Mononuclear cell (primary cell): ENCODE measurements around the gene KMT2A. TPM values are rescaled to one million over a fixed set of nuclear protein-coding genes. Genes with fewer than 3 reads are reported as not detected.
A peak's percentile ranks its signal among the peaks of the same experiment; 100 is the strongest.
"Not testable (repeated sequence)": the region's sequence is repeated elsewhere in the genome, so short reads cannot be mapped to it uniquely, and the experiment has no call there.

Experiments
- H3K27me3 ChIP-seq: 2 replicates; pipeline ENCODE4 v1.6.0; 2011; ENCODE audit warnings: low read length, control low read depth; ENCODE audit not compliant: insufficient read depth
- H3K4me1 ChIP-seq: 2 replicates; pipeline ENCODE4 v1.5.1; 2011; ENCODE audit warnings: mild to moderate bottlenecking, low read length, control low read depth; ENCODE audit not compliant: insufficient read depth
- H3K4me3 ChIP-seq: 2 replicates; pipeline ENCODE4 v1.5.1; 2011; ENCODE audit warnings: mild to moderate bottlenecking, low read length, moderate library complexity
- H3K9me3 ChIP-seq: 2 replicates; pipeline ENCODE4 v1.5.1; 2011; ENCODE audit warnings: low read depth, mild to moderate bottlenecking, control low read depth, low read length
- total RNA-seq: library from RNA; depleted of rRNA; stranded (reverse); fragments of >200 nt; gene quantifications from one replicate; pipeline ENCODE4 v1.2.3, GENCODE V29; 2012

KMT2A gene
- total RNA-seq, 1 donor, result 126 TPM

DNA sequence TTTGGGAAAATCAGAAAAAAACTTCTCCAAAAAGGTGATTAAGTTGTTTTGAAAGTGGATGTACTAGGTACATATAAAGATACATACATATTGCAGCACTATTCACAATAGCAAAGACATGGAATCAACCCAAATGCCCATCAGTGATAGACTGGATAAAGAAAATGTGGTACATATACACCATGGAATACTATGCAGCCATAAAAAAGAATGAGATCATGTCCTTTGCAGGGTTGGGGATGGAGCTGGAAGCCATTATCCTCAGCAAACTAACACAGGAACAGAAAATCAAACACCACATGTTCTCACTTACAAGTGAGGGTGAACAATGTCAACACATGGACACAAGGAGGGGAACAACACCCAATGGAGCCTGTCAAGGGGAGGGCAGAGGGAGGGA lies 19.4 kb upstream of the KMT2A start:
- not testable (repeated sequence) for H3K9me3 ChIP-seq, H3K27me3 ChIP-seq, H3K4me3 ChIP-seq
- peaks cover 20% of the 10 kb centered on the region for H3K4me1 ChIP-seq

- Histone ChIP-seq H3K4me3 (no peak overlapping the region), H3K27me3 (no peaks in the 10 kb centered on the region), H3K9me3 (no peaks in the 10 kb centered on the region), H3K4me1 (peaks cover 20% of the 10 kb centered on the region)
Measured at GRCh38 chr11:118417801-118418200, 18.5 kb upstream of the KMT2A start.

GRCh38 chr11:118418766-118419165 lies 17.5 kb upstream of the KMT2A start:
- Histone ChIP-seq H3K4me3 (no peak overlapping the region), H3K9me3 (no peaks in the 10 kb centered on the region), H3K4me1 (peaks cover 20% of the 10 kb centered on the region), H3K27me3 (no peaks in the 10 kb centered on the region)

GRCh38 chr11:118427707-118428106 lies 8.6 kb upstream of the KMT2A start:
- H3K4me1 ChIP-seq, result no peaks in the 10 kb centered on the region
- H3K27me3 ChIP-seq, result no peaks in the 10 kb centered on the region
- no peak overlapping the region for H3K4me3 ChIP-seq
- H3K9me3 ChIP-seq, result no peaks in the 10 kb centered on the region

DNA sequence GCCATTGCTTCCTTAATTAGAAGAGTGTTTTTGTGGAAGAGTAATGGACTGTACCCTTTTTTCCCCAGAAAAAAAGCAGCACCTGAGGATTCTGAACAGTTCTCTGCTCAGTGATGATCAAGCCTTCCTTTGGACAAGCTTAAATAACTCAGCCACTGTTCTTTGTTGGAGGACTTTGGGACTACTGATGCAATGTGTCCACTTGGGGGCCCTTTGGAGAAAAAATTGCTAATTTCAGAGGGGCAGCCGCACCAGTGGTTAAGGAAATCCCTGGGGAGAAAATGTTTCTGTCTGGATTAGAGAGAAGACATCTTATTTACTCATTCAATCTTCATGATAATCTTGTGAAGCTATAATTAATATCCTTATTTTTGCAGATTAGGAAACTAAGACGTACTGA lies 5.3 kb upstream of the KMT2A start:
- Histone ChIP-seq H3K9me3 (no peaks in the 10 kb centered on the region), H3K4me1 (peaks cover 14% of the 10 kb centered on the region), H3K27me3 (no peaks in the 10 kb centered on the region), H3K4me3 (no peak overlapping the region)

- Histone ChIP-seq H3K27me3 (no peaks in the 10 kb centered on the region), H3K4me3 (peak overlapping the region; percentile 79), H3K9me3 (no peaks in the 10 kb centered on the region), H3K4me1 (peaks cover 34% of the 10 kb centered on the region)
Measured at GRCh38 chr11:118434123-118434552, 2.2 kb upstream of the KMT2A start.

- Histone ChIP-seq H3K4me3 (peak overlapping the region; percentile 79), H3K4me1 (peaks cover 38% of the 10 kb centered on the region), H3K9me3 (no peaks in the 10 kb centered on the region), H3K27me3 (no peaks in the 10 kb centered on the region)
Measured at GRCh38 chr11:118434553-118435289, 1.6 kb upstream of the KMT2A start.

GRCh38 chr11:118435290-118435892 lies 901 bp upstream of the KMT2A start:
- Histone ChIP-seq H3K4me1 (peaks cover 41% of the 10 kb centered on the region), H3K4me3 (peak overlapping the region; percentile 79), H3K27me3 (no peaks in the 10 kb centered on the region), H3K9me3 (no peaks in the 10 kb centered on the region)

GRCh38 chr11:118436639-118437207 lies 431 bp downstream of the KMT2A start:
- H3K4me1 ChIP-seq, result peaks cover 50% of the 10 kb centered on the region
- peak overlapping the region; percentile 72 for H3K4me3 ChIP-seq
- H3K9me3 ChIP-seq, result no peaks in the 10 kb centered on the region
- no peaks in the 10 kb centered on the region for H3K27me3 ChIP-seq

- no peaks in the 10 kb centered on the region for H3K27me3 ChIP-seq
- no peaks in the 10 kb centered on the region for H3K9me3 ChIP-seq
- H3K4me1 ChIP-seq, result peaks cover 57% of the 10 kb centered on the region
- H3K4me3 ChIP-seq, result peak overlapping the region; percentile 72
Measured at GRCh38 chr11:118437208-118438125, 1.2 kb downstream of the KMT2A start.

GRCh38 chr11:118438314-118438931 lies 2.1 kb downstream of the KMT2A start:
- Histone ChIP-seq H3K27me3 (no peaks in the 10 kb centered on the region), H3K9me3 (no peaks in the 10 kb centered on the region), H3K4me1 (peaks cover 63% of the 10 kb centered on the region), H3K4me3 (peak overlapping the region; percentile 72)

DNA sequence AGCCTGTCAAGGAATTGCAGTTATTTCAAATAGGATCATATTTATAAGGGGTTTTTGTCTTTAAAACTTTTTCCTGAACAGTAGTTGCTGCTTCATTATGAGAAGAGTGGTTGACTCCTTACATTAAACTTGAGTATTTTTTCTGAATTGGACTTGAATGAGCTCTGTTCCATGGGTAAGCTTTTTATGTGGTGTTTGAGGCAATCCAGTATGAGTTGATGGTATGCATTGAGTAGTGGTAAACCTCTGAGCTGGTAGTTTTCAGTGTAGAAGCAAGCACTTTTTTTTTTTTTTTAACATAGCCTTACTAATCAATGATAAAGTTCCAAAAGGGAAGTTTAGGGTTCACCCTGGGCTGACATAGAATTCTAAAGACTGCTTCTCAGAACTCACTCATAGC lies 3.4 kb downstream of the KMT2A start:
- H3K4me1 ChIP-seq, result peaks cover 59% of the 10 kb centered on the region
- H3K27me3 ChIP-seq, result no peaks in the 10 kb centered on the region
- no peaks in the 10 kb centered on the region for H3K9me3 ChIP-seq
- no peak overlapping the region for H3K4me3 ChIP-seq

DNA sequence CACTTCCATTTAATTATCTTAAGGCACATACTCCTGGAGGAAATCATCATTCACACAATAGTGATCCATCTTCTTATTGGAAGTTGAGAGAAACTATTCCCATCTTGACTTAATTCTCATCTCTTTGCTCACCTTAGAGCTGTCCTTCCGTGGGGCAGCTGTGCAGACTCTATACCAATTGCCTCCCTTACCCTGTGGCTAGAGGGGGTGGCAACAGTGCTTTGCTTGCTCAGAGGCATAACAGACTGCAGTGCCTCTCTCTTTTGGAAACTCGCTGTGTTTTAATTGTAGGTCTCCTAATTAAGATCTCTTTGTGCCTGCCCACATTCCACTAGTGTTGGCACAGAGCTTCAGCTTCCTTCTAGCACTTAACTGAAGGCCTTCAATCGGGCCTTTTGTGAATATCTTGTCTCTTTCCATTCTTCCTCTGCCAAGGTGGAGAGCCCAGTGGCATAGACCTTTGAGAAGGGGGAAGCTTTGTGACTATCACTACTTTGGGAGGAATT lies 5.5 kb downstream of the KMT2A start:
- Histone ChIP-seq H3K27me3 (no peaks in the 10 kb centered on the region), H3K9me3 (no peaks in the 10 kb centered on the region), H3K4me3 (no peak overlapping the region), H3K4me1 (peaks cover 54% of the 10 kb centered on the region)

DNA sequence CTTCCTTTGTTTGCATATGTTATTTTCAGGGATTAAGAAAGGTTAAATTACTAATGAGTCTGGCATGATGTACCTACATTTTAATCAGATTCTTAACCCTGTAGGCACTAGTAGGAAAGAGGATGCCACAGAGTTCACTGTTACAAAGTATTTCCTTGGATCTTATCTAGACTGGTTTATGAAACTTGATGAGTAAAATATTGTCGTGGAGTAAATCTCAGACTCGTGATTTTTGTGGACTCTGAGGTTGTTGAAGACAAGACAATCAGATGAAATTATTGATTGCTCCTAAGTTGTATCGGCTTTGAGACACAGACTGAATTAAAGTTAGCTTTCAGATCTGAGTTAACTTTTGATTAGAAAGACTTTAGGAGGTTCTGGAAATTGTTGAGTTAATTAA lies 6.0 kb downstream of the KMT2A start:
- Histone ChIP-seq H3K4me3 (no peak overlapping the region), H3K9me3 (no peaks in the 10 kb centered on the region), H3K4me1 (peaks cover 51% of the 10 kb centered on the region), H3K27me3 (no peaks in the 10 kb centered on the region)
